Caki2 (cell line): ENCODE results near the gene SAP25. TPM values are rescaled to one million over a fixed set of nuclear protein-coding genes. Genes with fewer than 3 reads are reported as not detected.

ENCODE experiments used
- DNase-seq: peaks from one replicate; pipeline ENCODE4 v3.0.0-alpha.2; 2015; ENCODE audit warnings: low read depth
- in situ Hi-C: cut with HindIII; loops from 2 replicates; pipeline ENCODE4 v1.10.0; 2016; ENCODE audit warnings: low sequenced_read_pairs, low pct_unique_long_range_greater_than_20kb, mixed read lengths
- total RNA-seq: library from RNA; depleted of rRNA; stranded (reverse); fragments of >200 nt; shearing (Covaris generic); gene quantifications from 2 replicates; pipeline ENCODE4 v1.2.3, GENCODE V29; 2014; ENCODE audit warnings: low replicate concordance

SAP25 gene
- total RNA-seq, 1 experiment from 2014 or later = not detected

DNA sequence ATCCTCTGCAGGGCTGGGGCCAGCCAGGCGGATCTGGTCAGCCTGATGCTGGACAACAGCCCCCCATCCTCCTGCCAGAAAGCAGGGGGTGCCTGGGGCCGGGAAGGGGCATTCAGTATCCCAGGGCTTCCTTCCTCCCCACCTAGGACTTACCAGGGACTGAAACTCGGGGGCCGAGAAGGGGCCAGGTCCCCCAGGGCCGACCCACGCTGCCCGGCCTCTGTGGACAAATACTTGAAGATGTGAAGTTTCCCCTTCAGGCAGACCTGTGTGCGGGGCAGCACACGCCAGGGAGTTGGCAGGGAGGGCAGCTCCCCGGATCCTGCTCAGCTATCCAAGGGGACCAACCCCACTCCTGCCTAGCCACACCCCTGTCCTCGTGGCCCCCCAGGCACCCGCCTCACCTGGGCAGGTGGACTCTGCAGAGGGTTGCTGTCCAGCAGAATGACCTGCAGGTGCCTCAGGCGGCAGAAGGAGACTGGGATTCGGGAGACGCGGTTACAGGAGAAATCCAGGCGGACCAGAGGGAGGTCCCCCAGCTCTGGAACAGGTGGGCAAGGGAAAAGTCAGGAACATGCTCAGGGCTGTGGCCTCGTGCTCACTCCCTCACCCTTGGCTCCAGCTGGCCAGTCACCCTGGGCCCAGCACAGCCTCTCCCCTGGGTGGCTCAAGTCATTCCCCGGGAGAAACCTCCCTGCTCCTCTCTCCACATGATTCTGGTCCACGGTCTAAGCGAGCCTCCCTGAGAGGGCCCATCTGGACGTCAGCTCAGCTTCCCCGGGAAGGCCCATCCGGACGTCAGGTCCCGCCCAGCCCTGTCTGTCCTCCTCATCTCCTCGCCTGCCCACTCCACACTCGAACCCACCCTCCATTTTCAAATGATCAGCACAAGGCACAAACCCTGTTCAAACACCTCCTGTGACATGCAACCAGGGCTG is 4.8 kb upstream of the SAP25 start:
- in situ Hi-C loops = no loop called here

DNA sequence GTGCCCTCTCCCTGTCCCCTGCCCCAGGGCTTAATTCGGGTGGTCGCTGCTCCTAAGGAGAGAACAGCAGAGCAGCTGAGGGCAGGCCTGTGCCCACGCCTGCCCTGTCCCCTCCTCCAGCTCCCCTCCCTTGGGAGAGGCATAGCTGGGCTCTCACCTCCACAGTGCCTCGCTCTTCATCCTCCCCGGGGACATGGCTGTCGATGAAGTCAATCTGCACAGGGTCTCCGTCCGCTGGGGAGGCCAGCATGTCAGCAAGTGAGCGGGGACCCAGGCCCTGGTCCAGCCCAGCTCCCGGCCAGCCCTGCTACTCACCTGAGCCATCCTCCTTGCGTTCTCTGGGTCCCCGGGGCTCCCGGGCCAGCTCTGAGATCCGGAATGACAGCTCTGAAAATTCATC is 3.8 kb upstream of the SAP25 start:
- no peak for DNase-seq
- in situ Hi-C loops = no loop called here

More for the DNA sequence above, 4.8 kb upstream of the SAP25 start:
- DNase-seq = no peak

DNA sequence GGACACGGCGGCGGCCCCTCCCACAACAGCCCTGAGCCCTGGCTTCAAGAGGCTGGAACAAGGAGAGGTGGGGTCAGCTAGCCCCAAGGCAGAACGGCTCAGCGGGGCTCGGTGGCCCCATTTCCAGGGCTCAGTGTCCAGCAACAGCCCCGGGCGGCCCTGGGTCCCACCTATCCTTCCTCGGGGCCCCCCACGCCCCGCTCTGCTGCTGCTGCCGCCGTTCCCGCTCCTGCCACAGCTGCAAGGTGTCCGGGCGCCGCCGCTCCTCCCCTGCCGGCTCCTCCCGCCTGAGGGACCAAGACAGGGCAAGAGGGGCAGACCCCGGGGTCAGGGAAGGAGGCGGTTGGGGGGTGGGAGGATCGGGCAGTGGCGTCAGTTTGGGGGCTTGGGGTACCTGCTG is 3.4 kb upstream of the SAP25 start:
- in situ Hi-C loops = no loop called here

DNA sequence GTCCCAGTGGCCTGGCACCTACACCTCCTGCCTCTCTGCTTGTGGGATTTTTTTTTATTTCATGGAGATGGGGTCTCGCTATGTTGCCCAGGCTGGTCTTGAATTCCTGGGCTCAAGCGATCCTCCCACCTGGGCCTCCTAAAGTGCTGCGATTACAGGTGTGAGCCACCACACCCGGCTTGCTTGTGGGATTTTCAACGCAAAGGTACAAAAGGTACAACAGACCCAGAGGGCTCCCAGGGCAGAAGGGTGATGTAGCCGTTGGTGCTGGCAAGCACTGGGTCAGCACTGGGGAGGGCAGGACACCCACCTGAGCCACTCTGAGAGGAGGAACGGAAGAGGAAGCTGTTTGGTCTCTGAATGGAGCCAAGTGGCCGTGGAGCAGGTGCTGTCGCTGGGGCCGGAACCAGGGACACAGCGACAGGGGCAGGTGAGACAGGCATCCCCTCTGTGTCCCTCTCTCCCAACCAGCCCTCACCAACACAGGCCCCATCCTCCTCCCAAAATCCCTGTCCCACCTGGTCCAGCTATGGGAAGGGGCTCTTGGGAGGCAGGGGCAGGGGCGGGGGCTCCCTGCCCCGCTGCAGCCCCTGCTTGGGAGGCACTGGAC is 2.8 kb upstream of the SAP25 start:
- in situ Hi-C loops = no loop called here
- no peak for DNase-seq

More for the DNA sequence above, 3.4 kb upstream of the SAP25 start:
- no peak for DNase-seq

DNA sequence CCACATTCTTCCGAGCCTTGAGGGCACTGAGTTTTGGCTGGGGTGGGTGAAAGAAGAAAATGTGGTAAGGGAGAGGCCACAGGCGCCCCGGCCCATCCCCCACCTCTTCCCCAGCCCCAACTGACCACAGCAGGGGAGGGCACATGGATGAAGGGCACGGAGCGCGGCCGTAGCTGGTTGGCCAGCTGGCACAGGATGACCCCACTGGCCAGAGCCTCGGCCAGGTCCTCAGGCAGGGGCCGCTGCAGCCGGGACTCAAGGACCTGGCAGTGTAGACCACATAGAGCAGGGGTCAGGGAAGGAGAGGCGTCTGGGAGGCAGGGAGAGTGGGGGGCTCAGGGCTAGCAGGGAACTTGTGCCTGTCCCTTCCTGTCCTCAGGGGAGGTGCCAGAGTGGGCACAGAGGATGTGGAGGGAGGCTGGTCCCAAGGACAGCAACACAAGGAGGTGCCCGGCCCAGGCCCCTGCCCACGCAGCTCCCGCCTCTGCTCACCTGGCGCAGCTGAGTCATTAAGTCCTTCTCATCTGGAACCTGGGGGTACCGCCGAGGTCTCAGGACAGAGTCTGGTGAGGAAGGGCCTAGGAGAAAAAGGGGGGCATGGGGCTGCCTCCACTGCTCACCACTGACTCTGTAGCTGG is 2.2 kb upstream of the SAP25 start:
- in situ Hi-C loops = no loop called here
- DNase-seq = no peak

DNA sequence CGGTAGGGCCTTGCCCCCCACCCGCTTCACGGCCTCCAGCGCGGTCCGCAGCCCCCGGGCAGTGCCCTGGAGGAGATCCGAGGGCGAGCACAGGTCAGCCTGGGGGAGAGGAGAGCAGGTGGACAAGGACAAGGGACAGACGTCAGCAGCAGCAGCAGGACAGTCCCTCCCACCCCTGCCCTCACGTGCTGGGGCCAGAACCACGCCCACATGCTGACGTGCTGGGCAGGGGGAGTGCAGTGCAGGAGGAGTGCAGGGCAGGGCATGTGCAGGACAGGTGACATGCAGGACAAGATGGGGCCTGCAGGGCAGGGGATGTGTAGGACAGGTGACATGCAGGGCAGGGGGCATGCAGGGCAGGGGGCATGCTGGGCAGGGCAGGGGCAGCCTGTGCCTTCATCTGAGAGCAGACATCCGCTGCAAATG is 1.5 kb upstream of the SAP25 start:
- in situ Hi-C loops = no loop called here
- DNase-seq = no peak

DNA sequence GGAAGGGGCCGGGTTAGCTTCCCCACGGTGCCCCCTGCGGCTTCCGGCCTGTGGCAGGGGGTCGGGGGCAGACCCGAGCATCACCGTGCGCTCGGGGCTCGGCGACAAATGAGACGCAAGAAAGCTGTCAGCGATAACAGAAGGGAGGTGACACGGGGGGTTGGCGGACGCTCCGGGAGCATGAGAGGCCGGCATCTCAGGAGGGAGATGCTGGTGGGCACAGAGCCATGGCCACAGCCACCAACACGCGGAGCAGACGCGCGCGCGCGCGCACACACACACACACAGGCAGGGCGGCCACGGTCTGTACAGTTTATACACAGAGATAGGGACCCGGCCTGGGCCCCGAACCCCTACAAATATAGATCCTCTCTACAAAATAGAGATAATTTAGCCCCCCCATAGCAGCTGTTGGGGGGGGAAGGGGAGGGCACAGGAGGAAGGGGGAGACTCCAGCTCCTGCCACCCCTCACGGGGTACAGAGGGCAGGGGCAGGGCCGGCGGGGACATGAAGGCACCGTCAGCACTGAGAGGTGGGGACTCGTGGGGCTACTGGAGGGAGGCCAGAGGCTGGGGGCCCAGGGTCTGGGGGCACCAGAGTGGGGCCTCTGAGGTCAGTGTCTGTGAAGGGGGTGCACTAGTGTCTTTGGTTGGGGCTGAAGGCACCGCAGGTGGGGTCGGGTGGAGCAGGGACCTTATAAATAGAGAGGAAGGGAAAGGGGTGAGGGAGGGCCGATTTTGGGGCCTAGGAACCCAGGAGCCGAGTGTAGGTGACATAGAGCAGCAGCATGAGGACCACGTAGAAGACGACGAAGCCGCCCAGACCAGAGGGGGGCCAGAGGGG is 884 bp upstream of the SAP25 start:
- in situ Hi-C loops = no loop called here
- DNase-seq = no peak

DNA sequence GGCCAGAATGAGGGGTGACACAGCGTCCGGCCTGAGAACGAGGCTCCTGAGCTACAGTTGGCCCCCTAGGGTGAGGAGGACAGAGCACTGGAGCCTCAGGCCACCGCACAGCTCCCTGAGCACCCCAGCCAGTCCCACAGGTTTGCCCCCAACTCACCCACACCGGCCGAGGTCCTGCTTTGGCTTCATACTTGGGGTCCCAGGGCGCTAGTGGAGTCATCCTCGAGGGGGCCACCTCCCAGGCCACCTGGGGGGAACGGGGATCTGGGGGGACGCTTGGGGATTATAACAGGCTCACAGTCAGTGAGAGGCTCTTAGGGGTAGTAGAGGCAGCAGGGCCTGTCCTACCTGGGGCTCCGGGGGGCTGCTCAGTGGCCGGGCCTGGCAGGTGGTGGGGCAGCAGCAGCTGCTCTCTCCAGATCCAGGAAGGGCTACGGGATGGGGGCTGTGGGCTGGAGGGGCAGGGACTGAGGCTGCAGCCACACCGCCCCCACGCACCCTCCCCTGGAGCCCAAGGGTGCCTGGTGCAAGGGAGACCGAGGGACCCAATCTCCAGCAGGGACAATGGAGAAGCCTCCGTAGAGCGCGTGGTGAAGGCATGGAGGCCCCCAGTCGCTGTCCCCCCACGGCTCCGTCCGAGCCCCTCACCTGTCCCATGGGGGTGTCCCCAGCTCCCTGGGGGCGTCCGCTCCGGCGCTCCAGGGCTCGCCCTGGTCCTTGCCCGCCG is 588 bp downstream of the SAP25 start:
- in situ Hi-C loops = no loop called here
- DNase-seq = no peak

DNA sequence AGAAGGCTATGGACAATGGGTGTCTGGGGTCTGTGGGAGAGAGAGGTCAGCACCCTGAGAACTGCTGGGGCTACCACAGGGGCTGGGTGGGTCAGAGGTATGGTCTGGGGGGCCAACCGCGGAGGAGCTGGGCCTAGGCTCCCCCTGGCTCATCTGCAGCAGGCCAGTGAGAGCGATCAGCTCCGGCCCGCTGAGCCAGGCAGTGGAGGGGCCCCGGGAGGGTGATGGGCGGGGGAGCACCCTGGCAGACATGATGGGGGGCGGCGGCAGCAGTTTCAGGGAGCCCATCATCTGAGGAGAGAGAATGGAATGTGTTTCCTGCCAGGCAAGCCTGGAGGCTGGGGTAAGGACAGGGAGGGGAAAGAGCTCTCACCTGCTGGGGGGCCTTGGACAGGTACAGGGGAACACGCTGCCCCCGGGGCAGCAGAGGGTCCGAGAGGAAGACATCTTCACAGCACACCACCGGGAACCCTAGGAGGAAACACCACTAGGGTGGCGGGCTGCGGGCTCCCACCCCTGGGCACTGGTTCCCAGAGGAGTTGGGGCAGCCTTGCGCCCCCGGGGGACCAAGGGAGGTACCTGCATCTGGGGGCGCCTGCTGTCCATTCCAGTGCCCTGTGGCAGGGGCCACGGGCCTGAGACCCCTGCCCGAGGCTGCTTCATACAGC is 1.3 kb downstream of the SAP25 start:
- in situ Hi-C loops = no loop called here
- DNase-seq = no peak

DNA sequence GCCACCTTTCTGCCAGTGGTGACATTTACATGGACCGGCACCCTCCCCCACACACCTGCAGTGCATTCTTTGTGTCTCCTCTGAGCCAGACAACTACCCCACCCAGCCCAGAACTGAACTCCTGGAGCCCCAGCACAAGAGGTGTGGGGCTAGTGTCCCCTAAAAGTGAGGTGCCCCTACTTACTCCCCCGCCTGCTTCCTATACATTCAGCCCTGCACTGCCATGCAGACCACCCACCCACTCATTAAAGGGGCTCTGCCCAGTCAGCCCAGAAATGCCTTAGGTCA is 1.9 kb downstream of the SAP25 start:
- no peak for DNase-seq
- in situ Hi-C loops = no loop called here

DNA sequence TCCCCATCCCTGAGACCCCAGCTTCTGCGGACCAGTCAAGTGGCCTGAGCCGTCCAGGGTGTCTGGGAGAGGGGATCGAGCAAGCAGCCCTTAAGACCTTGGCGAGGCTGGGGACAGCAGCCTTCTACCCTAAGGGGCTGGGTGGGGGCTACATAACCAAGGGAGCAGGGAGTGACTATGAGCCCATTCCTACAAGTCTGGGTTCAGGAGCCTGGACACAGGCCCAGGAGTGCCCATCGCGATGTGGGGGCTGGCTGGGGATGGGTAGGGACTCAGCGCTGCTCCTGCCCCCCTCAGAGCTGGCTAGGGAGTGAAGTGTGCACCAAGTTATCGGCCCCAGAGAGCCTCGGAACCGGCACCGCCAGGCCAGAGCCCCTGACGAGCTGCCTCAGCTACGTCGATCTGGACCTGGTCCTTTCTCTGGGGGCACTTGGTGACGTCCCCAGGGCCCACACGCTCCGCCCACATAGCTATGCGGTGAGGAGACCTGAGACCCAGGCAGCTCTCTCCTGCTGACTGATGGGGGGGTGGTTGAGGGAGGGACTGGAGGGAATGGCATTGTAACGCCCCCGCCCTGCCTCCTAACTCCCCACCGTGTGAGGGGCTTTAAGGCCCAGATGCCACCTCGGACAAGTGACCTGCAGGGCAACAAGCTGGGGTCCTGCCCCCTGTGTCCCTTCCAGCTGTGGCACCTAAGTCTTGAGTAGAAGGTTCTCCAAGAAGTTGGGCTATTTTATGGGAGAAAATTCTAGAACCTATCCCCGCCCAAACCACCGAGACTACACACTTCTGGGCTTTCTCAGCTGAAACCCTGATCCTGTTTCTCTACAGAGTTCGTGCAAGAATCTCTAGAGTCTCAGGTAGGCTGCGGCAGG is 2.5 kb downstream of the SAP25 start:
- in situ Hi-C loops = no loop called here
- DNase-seq = no peak

DNA sequence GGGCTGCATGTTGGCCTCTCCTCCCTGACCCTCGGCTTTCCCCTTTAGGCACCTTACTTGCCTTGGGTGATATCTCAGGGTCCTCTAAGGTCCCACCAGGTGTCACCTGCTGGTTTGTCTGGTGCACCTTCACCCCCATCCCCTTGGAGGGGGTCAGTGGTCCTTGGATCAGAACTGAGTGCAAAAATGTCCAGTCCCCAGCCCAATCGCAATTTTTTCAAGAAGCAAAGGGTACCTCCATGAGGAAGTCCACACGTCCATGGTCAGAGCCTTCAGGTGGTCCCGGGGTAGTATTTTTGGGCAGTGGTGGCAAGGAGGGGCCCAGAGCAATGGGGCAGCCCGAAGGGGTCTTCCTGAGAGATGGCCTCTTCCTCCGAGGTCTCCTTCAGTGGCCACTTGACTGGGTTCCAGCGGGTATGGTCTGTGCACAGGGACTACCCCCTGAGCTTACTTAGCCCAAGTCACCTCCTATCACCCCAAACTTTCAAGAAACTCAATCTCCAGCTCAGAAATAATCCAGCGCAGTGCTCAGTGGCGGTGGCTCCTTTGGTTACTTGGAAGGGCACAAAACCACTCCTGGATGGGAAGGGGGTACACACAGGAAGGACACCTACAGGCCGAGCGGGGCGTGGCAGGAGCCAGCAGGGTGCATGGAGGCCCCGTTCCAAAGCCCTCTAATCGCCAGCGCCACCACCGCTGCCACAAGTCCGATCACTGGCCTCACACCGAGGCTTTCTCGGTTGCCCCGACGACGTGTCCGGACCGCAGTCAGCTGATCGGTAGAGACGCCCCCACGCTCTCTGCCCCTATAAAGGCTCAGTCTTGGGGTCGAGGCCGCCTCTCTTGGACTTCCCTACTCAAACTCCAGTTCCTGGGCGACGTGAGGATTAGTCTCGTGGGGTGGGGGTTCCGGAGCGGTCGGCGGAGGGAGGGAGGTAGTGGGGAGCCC is 4.5 kb downstream of the SAP25 start:
- in situ Hi-C loops = no loop called here
- no peak for DNase-seq

DNA sequence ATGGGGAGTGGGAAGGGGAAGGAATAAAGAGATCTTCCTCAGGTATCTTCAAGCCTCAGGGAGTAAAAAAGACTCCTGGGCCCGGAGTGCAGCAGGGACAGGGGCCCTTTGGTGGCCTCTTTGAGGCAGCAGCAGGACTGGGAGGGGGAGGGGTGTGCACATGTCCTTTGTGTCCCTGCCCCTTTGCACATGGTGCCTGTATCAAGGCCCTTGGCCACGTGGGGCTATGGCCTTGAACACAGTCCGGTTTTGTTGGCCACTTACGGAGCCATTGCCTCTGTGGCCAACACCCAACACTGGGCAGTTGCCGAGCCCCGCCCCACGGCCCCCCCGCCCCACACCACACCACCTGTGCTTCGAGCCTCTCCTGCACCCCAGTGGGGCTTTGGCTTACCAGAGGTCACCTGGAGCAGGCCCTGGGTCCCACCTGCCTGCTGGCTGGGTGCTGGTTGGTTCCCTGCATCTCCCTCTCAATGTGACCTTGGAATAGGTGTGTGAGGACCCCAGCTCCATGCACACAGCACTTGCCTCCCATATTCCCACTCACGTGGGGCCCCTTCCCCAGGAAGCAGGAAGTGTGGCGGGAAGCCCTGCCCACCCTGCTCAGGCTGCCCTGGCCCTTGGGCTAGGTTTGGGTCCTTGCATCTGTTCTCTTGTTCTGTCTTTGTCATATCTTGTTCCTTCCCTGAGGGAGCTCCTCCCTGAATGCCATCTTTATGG is 5.4 kb downstream of the SAP25 start:
- no peak for DNase-seq
- in situ Hi-C loops = no loop called here

DNA sequence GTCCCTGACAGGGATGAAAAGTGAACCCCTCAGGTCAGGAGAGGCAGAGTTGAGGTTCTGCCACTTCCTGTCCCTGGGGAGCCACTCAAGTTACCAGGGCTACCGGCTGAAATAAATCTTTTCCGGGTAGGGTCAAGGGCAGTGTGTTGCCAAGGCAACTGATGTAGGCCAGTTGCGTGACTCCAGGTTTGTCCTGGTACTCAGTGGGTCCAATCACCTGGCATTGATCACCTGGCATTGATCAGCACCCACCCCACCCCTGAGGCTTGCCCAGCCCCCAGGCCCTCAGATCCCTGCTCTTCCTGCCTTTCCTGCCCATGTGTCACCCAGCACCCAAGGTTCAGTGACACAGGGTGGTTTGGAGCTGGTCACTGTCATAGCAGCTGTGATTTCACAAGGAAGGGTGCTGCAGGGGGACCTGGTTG is 5.9 kb downstream of the SAP25 start:
- in situ Hi-C loops = no loop called here
- no peak for DNase-seq
